GM18498 (cell line): ENCODE results near the gene ACSM3.
"Not testable (repeated sequence)": the region's sequence is repeated elsewhere in the genome, so short reads cannot be mapped to it uniquely, and the experiment has no call there.

Experiments used
- ATAC-seq: cut with Tn5 transposase; IDR thresholded peaks from one replicate; pipeline ENCODE4 v1.9.1; 2021; ENCODE audit warnings: mild to moderate bottlenecking, moderate library complexity; ENCODE audit not compliant: unreplicated experiment

ACSM3 gene

GRCh38 chr16:20763461-20764232 is at the start of gene ACSM3:
Gene ACSM3, plus strand, starts transcription at chr16:20764014. Its CDS starts 6,021 bp downstream, at chr16:20770035.
- ATAC-seq, result peak; percentile 96

GRCh38 chr16:20717718-20718117 is 46.1 kb upstream of the ACSM3 start:
- not testable (repeated sequence) for ATAC-seq

GRCh38 chr16:20720251-20720650 is 43.6 kb upstream of the ACSM3 start:
- no peak for ATAC-seq

GRCh38 chr16:20726661-20727060 is 37.2 kb upstream of the ACSM3 start:
- ATAC-seq, result no peak

GRCh38 chr16:20727181-20727580 is 36.6 kb upstream of the ACSM3 start:
- no peak for ATAC-seq

GRCh38 chr16:20729141-20729540 is 34.7 kb upstream of the ACSM3 start:
- ATAC-seq, result no peak

GRCh38 chr16:20734056-20734455 is 29.8 kb upstream of the ACSM3 start:
- no peak for ATAC-seq

- ATAC-seq, result no peak
Measured at GRCh38 chr16:20734782-20735181, 29.0 kb upstream of the ACSM3 start.

GRCh38 chr16:20735490-20735889 is 28.3 kb upstream of the ACSM3 start:
- ATAC-seq, result no peak

- no peak for ATAC-seq
Measured at GRCh38 chr16:20740007-20740883, 23.6 kb upstream of the ACSM3 start.

- peak; percentile 85 for ATAC-seq
Measured at GRCh38 chr16:20740901-20741521, 22.8 kb upstream of the ACSM3 start.

GRCh38 chr16:20741554-20742285 is 22.1 kb upstream of the ACSM3 start, which contains the start of gene THUMPD1:
Gene THUMPD1, minus strand, starts transcription at chr16:20741818. Its CDS starts 79 bp downstream, at chr16:20741739.
- ATAC-seq, result peak; percentile 85

- no peak for ATAC-seq
Measured at GRCh38 chr16:20743591-20743990, 20.2 kb upstream of the ACSM3 start.

GRCh38 chr16:20744922-20745440 is 18.8 kb upstream of the ACSM3 start:
- no peak for ATAC-seq

GRCh38 chr16:20746461-20746860 is 17.4 kb upstream of the ACSM3 start:
- no peak for ATAC-seq

GRCh38 chr16:20747030-20747816 is 16.6 kb upstream of the ACSM3 start:
- no peak for ATAC-seq

- ATAC-seq, result no peak
Measured at GRCh38 chr16:20749474-20749873, 14.3 kb upstream of the ACSM3 start.

GRCh38 chr16:20750558-20750957 is 13.3 kb upstream of the ACSM3 start:
- ATAC-seq, result no peak

GRCh38 chr16:20753727-20754126 is 10.1 kb upstream of the ACSM3 start:
- ATAC-seq, result no peak

- no peak for ATAC-seq
Measured at GRCh38 chr16:20755238-20755637, 8.6 kb upstream of the ACSM3 start.
